ENCODE results near the gene RHOA.
"Not testable (repeated sequence)": the region's sequence is repeated elsewhere in the genome, so short reads cannot be mapped to it uniquely, and the experiment has no call there.

Gene RHOA

DNA sequence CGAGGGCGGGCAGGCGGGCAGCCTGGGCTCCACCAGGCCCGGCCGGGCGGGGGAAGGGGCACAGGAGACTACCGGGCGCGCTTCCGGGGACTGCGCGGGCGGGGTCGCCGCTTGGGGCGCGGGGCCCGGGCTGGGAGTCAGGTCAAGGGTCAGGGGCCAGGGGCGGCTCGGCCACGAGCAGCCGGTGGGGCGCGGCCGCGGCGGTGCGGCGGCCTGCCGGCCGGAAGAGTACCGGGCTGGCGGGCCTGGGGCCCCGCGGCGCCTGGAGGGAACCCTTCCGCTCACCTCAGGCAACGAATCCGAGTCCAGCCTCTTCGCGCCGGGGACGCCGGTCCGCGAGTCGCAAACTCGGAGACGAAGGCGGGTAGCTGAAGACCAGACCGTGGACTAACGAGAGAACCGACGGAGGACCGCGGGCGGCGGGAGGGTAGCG lies 225 bp downstream of the RHOA start:
- peak; percentile 11 for DNase-seq (ENCODE audit: low read depth)

DNA sequence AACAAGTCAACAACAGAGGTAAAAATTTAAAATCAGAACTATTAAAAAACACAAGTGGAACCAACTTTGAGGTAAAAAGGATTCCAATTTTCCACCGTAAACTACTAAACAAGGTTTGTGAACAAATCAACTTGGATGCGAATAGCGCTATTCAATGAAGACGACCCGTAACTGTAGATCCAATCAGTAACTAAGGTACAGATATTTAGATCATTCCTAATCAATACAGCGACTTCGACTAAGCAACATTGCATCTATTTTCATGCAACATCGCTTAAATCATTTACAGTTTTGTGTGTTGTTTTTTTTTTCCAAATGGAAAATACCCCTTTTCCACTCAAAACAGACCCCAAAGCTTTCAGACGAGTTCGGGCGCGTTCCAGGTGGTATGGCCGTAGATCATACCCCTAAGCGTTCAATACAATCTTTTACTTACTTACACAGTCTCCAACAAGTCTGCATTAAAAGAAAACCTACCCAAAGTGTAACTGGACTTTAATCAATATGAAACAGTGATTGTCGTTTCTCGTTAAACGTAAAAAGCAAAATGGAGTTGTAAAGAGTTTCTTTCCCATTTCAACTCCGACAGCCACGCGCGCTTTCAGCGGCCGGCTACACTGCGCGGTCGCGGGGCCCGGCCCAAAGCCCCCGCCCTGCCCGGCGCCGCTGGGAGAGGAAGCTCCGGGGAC lies 786 bp downstream of the RHOA start:
- no peak for DNase-seq (ENCODE audit: low read depth)

DNA sequence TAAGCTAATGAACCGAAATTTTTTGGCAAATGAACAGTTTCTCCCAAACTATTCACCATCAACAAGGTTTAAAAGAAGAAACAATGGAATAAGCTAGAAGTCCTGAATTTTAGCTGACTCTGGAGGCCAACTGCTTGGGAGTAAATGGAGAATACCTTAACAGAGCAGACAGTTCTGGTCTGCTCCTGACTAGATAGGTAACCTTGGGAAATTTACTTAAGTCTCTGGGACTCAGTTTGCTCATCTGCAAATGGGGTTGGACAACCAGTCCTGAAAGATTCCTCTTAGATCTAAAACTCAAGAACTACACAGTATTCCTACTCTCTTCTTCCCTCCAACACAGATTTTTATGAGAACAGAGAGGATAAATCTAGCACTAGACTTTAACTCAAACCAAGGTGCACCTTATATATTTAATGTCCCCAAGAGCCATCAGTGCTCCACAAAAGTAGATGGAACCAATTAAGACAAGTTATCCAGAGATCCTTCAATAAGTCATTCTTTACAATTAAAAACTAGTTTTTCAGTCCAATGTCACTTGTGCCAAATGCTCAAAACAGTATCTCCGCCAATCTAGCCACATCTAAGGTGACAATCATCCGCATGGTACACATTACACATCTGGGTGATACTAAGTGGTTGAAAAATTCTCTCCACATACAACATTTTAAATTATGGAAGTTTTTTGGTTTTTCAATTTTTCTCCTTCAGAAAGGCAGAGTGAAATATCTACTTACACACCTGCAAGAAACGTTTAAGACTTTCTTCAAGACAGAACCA lies 1.5 kb downstream of the RHOA start:
- DNase-seq (ENCODE audit: low read depth): no peak

DNA sequence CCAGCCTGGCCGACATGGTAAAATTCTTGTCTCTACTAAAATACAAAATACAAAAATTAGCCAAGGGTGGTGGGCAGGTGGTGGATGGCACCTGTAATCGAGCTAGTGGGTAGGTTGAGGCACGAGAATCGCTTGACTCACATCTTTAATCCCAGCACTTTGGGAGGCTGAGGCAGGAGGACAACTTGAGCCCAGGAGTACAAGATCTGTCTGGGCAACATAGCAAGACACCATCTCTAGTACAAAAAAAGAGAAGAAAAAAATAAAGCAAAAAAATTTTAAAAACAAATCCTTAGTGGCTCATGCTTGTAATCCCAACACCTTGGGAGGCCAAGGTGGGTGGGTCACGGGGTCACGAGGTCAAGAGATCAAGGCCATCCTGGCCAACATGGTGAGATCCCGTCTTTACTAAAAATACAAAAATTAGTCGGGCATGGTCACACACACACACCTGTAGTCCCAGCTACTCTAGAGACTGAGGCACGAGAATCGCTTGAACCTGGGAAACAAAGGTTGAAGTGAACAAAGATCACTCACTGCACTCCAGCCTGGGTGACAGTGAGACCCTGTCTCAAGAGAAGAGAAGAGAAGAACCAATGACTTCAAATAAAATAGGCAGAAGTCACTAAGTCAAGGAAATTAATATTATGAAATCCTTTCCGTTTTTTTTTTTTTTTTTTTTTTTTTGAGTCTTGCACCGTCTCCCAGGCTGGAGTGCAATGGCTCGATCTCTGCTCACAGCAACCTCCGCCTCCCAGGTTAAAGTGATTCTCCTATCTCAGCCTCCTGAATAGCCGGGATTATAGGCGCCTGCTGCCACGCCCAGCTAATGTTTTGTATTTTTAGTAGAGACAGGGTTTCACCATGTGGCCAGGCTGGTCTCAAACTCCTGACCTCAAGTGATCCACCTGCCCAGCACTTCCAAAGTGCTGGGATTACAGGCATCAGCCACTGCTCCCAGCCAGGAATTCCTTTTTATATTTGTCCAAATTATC lies 4.9 kb downstream of the RHOA start:
- DNase-seq (ENCODE audit: low read depth): no peak

DNA sequence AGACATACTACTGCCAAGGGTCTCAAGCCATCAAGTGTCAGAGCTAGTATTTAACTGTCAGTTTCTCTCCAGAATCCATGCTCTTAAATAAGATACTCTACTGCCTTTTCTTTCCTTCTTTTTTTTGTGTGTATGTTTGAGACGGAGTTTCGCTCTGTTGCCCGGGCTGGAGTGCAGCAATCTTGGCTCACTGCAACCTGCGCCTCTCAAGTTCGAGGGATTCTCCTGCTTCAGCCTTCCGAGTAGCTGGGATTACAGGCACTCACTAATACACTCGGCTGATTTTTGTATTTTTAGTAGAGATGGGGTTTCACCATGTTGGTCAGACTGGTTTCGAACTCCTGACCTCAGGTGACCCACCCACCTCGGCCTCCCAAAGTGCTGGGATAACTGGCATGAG lies 6.2 kb downstream of the RHOA start:
- not testable (repeated sequence) for DNase-seq (ENCODE audit: low read depth)

DNA sequence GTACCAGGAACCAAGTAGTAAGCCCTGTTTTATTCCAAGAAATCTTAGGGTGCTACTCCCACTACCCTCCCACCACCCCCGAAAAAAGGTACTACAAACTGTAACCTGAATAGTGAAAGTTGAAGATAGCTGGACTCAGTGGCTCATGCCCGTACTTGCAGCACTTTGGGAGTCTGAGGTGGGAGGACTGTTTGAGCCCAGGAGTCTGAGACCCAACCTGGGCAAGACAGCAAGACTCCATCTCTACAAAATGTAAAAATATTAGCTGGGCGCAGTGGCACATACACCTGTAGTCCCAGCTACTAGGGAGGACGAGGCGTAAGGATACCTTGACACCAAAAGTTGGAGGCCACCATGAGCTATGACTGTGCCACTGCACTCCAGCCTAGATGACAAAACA lies 7.9 kb downstream of the RHOA start:
- DNase-seq (ENCODE audit: low read depth): no peak

DNA sequence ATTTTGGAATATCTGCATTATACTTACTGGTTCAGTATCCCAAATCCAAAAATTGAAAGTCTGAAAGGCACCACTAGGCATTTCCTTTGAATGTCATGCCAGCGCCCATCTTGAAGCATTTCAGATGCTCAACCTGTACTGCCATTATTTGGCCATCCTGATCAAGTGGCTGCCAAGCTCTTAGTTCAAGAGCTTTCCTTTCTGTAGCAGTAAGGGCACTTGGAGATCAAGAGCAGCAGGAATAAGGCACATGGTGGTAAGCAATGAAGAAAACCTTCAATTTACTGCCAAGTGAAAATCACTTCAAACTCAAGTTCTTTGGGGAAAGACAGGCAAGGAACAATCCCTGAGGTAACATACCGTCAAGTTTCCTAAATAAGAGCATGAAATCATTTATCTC lies 10.0 kb downstream of the RHOA start:
- DNase-seq (ENCODE audit: low read depth): no peak

DNA sequence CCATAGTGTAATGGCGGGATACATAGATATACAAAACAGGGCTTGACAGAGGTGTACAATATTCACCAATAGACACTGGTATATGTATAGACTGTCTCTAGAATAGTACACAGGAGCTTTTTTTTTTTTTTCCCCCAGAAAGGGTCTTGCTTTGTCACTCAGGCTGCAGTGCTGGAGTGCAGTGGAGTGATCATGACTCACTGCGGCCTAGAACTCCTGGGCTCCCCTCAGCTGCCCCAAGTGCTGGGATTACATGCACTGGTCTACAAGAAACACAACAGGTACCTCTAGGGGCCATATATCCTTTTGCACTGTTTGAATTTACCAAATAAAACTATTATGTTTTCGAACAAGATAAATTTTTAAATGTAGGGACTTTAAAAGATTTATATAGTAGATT lies 12.3 kb downstream of the RHOA start:
- DNase-seq (ENCODE audit: low read depth): no peak

DNA sequence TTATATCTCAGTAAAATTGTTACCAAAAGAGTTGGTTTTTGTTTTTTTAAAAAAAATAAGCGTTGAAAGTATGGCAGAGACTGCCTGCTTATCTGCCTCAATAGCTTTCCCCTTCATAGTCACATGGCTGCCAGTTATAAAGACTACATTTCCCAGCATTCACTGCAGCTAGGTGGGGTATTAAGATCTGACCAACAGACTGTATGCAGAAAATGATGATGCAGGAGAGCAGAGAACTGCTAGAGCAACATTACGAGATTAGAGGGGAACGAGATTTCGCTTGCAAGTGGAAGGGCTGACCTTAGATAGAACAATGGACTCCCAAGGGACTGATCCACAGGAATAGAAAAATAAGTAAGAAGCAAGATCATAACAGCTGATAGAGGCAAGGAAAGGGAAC lies 14.3 kb downstream of the RHOA start:
- DNase-seq (ENCODE audit: low read depth): no peak

DNA sequence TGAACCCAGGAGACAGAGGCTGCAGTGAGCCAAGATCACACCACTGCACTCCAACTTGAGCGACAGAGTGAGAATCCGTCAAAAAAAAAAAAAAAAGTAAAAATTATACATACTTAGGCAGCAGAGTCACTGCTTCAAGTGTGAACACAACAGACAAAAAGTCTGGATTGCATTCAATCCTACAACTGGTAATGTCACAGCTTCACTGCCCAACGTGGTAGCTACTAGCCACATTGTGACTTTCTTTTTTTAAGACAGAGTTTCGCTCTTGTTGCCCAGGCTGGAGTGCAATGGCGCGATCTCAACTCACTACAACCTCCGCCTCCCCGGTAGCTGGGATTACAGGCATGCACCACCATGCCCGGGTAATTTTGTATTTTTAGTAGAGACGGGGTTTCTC lies 20.5 kb downstream of the RHOA start:
- not testable (repeated sequence) for DNase-seq (ENCODE audit: low read depth)

DNA sequence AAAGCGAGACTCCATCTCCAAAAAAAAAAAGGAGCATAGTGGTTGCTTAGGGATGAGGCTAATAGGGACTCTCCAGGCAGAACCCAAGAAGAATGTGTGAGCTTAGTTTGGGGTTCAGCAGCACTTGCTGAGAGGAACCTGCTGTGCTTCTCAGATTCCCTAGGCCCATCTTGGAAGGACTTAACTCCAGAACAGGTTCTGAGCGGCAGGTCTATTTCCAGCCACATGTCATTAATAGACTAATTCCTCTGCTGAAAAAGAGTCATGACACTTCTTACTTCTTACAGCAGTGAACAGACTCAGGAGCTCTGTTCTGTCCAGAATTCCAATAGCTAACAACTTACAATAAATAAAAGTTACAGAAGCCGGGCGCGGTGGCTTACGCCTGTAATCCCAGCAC lies 22.5 kb downstream of the RHOA start:
- DNase-seq (ENCODE audit: low read depth): no peak

DNA sequence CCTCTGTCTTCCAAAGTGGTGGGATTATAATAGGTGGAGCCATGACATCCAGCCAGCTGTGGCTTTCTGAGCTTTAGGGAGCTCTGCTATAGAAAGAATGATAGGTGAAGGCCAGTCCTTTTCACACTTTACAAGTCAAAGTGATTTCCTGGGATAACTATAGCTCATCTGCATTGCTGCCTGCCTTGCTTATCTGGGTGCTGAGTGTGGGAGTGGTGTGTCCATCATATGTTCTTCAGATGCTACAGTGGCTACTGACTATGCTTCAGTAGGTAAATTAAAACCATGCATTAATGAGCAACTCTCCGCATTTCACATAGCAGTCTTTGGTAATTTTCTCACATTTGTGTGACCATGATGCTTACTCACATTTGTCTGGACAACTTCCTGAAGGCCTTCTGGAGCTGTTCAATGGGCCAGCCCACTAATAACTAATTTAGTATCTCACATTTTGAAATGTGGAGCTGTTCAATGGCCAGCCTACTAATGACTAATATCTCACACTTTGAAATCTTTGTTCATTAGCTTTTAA lies 23.4 kb downstream of the RHOA start:
- no peak for DNase-seq (ENCODE audit: low read depth)

DNA sequence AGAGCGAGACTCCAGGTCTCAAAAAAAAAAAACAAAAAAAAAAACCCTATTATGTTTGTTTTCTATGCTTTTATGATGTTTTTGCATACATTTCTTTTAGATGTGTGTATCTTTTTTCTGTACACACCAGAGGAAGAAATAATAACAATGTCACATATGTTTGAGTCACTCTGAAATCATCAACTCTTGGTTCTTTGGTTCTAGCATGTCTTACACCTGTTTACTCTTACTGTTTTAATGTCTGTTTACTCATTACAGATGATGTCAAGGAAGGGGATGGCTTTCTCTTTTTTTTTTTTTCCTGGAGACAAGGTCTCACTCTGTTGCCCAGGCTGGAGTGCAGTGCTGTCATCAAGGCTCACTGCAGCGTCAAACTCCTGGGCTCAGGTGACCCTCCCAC lies 24.1 kb downstream of the RHOA start:
- DNase-seq (ENCODE audit: low read depth): no peak

DNA sequence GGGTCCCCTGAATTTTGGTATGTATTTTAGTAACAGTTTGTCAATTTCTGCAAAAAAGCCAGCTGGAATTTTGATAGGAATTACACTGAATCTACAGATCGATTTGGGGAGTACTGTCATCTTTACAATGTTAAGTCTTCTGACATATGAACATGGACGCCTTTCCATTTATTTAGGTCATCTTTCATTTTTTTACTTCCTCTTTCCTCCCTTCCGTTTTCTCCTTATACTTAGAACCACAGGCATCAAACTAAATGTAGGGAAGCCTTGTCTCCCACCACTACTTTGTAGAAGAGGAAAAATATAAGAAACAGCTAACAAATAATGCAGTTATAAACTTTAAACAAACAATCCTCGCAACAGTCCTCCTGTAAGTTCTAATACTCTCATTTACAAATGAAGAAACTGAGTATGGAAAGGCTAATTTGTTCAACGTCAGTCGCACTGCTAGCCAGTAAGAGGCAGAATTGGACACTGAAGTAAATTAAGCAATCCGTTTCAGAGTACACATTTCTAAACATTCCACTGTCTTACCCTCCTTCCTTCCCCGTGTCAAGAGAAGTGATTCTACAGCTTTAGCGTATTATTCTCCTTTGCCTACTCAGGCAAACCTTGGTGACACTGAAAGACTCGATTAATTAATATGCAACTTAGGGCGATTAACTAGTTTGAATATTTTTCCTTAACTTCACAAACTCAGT lies 25.6 kb downstream of the RHOA start:
- DNase-seq (ENCODE audit: low read depth): no peak

DNA sequence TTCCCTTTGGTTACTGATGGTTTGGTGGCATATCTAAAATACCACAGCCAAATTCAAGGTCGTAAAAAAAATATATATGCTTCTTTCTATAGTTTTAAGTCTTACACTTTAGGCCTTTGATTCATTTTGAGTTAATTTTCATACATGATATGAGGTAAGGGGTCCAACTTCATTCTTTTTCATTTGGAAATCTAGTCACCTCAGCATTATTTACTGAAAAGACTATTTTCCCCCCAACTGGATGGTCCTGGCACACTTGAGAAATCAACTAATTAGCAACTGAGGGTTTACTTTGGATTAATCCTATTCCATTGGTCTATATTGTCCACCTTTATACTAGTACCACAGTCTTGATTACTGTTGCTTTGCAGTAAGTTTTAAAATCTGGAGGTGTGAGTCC lies 26.2 kb downstream of the RHOA start:
- DNase-seq (ENCODE audit: low read depth): no peak

DNA sequence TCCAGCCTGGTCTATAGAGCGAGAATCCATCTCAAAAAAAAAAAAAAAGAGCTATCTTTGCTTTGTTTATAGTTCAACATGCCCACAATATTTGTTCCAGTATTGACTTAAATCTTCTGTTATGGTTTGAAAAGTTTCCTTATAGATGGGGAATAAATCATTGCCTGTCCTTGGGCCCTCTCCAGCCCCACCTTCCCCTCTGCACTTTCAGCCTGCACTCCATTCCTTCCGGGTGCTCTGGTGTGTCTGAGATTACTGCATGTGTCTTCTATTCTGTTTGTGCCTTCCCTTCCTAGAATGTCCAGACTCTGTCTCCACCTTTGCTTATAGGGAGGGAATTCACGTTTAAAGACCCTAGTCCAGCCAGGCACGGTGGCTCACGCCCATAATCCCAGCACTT lies 28.4 kb downstream of the RHOA start:
- no peak for DNase-seq (ENCODE audit: low read depth)

DNA sequence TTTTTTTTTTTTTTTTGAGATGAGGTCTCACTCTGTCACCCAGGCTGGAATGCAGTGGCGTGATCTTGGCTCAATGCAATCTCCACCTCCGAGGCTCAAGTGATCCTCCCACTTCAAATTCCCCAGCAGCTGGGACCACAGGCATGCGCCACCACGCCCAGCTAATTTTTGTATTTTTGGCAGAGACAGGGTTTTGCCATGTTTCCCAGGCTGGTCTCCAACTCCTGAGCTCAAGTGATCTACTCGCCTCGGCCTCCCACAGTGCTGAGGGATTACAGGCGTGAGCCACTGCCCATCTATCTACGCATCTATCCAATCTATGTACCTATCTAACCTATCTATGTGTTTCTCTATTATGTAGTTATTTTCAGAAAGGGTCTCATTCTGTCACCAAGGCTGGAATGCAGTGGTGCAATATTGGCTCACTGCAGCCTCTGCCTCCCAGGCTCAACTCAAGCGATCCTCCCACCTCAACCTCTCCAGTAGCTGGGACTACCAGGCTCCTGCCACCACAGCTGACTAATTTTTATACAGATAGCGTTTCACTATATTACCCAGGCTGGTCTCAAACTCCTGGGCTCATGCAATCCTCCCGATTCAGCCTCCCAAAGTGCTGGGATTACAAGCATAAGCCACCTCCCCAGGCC lies 33.4 kb downstream of the RHOA start:
- DNase-seq (ENCODE audit: low read depth): no peak

DNA sequence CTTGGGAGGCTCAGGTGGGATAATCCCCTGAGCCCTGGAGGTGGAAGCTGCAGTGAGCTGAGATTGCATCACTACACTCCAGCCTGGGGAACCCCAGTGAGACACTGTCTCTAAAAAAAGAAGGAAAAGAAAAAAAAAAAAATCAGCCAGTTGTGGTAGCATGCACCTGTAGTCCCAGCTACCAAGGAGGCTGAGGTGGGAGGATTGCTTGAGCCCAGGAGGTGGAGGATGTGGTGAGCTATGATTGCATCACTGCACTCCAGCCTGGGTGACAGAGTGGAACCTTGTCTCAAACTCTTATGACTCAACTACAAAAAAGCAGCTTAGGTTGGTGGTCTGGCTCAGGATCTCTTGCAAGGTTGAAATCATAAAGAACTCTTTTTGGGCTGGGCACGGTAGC lies 34.3 kb downstream of the RHOA start:
- no peak for DNase-seq (ENCODE audit: low read depth)

DNA sequence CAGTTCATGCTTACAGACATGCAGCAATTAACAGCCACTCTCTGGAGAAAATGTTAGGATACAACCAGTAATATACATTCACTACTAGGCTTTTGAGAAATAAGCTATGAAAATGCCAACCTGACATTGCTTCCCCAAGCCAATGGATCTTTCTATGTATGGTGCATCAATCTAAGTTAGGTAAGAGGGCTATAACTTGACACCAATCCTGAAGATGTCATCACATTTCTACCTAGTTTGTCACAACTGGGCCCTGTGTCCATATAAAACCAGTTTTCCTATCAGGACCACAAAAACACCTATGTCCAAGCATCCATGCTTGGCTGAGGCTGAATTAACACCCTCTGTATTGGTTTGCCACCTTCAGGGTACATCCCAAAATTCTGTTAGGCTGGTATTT lies 39.8 kb downstream of the RHOA start:
- no peak for DNase-seq (ENCODE audit: low read depth)

DNA sequence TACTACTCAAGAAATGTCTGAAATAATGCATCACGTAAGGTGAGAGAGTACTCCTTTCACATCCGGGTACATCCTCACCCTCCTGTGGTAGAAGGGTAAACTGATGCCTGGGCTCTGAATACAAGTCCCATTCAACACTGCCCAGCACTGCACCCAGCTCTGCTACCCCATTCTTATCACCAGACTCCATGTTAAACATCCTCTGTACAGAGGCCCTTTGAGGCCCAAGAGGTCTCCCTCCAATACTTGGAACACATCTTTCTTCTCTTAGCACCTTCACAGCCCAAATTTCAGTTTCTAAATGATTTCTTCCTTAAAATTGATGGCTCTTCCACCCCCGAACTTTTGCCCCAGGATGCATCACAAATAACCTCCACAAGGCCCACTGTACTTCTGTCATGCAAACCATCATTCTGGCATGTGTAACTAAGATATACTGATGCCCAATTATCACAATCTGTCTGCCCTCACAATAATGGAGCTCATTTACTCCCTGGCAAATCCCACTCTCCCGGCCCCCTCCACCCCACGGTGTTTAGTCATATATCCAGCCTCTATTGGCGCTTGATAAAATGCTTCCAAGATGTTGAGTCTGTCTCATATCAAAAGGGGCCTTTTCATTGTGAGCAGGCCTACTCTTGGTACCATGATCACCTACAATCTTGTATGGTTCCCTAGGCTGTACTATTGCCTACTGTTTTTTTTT lies 41.0 kb downstream of the RHOA start:
- no peak for DNase-seq (ENCODE audit: low read depth)

DNA sequence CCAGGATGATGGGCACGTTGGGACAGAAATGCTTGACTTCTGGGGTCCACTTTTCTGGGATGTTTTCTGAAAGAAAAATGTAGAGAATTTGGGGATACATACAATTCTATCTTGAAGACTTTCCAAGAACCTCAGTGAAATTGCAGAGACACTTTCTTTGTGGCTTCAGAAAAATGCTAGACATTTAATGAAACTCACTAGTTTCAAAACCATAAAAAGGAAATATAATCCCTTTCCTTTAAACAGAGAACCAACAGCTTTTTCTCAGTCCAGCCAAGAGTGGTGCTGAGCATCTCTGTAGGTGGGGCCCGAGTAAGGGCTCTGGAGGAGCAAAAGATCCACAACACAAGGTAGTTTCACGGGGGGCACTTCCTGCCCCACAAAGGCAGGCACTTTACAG lies 49.2 kb downstream of the RHOA start:
- no peak for DNase-seq (ENCODE audit: low read depth)
